ENCODE results near the gene CPZ.

- TF ChIP-seq POLR2AphosphoS5 (IDR thresholded peaks at IDR 0.05; ENCODE audit: low read depth, low read length) (no peak), TAF1 (IDR thresholded peaks at IDR 0.05; ENCODE audit: low read depth, low read length) (no peak), POLR2A (IDR thresholded peaks at IDR 0.05; ENCODE audit: low read depth, low read length) (no peak), SPI1 (IDR thresholded peaks at IDR 0.05; ENCODE audit: low read depth, low read length) (no peak)
Measured at GRCh38 chr4:8601086-8601485, 8.5 kb downstream of the CPZ start.
